GM12878 (cell line): ENCODE data around the gene FAM120A. TPM values are rescaled to one million over a fixed set of nuclear protein-coding genes. Genes with fewer than 3 reads are reported as not detected.

Experiments used
- ATAC-seq: fragments of 200-7000 bp; cut with Tn5 transposase; 3 replicates; pipeline ENCODE4 v1.9.1; 2020; ENCODE audit warnings: mild to moderate bottlenecking, moderate library complexity
- BruUV-seq: library from RNA; stranded (reverse); fragments of 400-500 nt; replicated peaks from 2 replicates; lab custom pipeline; 2021; lab: Mats Ljungman, UMichigan
- CTCF ChIA-PET: fragments of 300-600 bp; sonication (Branson Sonifier 250); formaldehyde crosslinking; extraction: SDS; loops from one replicate; lab custom pipeline; 2021; ENCODE audit warnings: inconsistent platforms; lab: Yijun Ruan, JAX
- POLR2A ChIA-PET: fragments of 350-600 bp; formaldehyde crosslinking; extraction: SDS; loops from one replicate; lab custom pipeline; 2021; ENCODE audit warnings: inconsistent platforms; lab: Charles Lee
- RAD21 ChIA-PET: fragments of 300-600 bp; sonication (Branson Sonifier 250); formaldehyde crosslinking; loops from one replicate; lab custom pipeline; 2023; ENCODE audit warnings: antibody characterized with exemption; ENCODE audit not compliant: unreplicated experiment; lab: Charles Lee
- SMC1A ChIA-PET: fragments of 300-600 bp; sonication (Branson Sonifier 250); formaldehyde crosslinking; loops from one replicate; lab custom pipeline; 2023; ENCODE audit not compliant: unreplicated experiment, uncharacterized antibody; lab: Charles Lee
- DNase-seq: peaks from one replicate; pipeline ENCODE4 v3.0.0-alpha.2; 2011; ENCODE audit warnings: low read depth, low spot score
- FAIRE-seq: peaks from 3 replicates; lab custom pipeline; 2011; peaks lifted over from hg19 to GRCh38; lab: Jason Lieb, UNC
- H2AFZ ChIP-seq: 2 replicates; pipeline ENCODE4 v1.6.0; 2011; ENCODE audit warnings: low read depth, low read length, control low read depth; ENCODE audit not compliant: control insufficient read depth
- H3K27ac ChIP-seq: 2 replicates; pipeline ENCODE4 v1.5.1; 2011; ENCODE audit warnings: control low read depth; ENCODE audit not compliant: control insufficient read depth, insufficient read depth
- H3K27me3 ChIP-seq, 2 experiments: replicated peaks in 1 of 2; 2 replicates each; pipeline versions ENCODE4 v1.6.0 to v1.6.1; 2011; ENCODE audit warnings: low read length in 1 of 2; ENCODE audit not compliant: control insufficient read depth in 2 of 2, insufficient read depth in 2 of 2
- H3K36me3 ChIP-seq, 2 experiments: 2 replicates each; pipeline ENCODE4 v1.5.1; 2011; ENCODE audit warnings: low read length in 1 of 2; ENCODE audit not compliant: control insufficient read depth in 2 of 2, insufficient read depth in 2 of 2
- H3K4me1 ChIP-seq: 2 replicates; pipeline ENCODE4 v1.6.1; 2011; ENCODE audit warnings: mild to moderate bottlenecking, low read length, moderate library complexity, mixed read lengths; ENCODE audit not compliant: control insufficient read depth, insufficient read depth
- H3K4me2 ChIP-seq: 2 replicates; pipeline ENCODE4 v1.6.0; 2011; ENCODE audit warnings: control low read depth; ENCODE audit not compliant: control insufficient read depth, insufficient read depth
- H3K4me3 ChIP-seq: fragments of 200-600 bp; sonication (generic); 2 replicates; pipeline ENCODE4 v1.5.1; 2016
- H3K79me2 ChIP-seq: 2 replicates; pipeline ENCODE4 v1.6.0; 2011; ENCODE audit warnings: low read length; ENCODE audit not compliant: control insufficient read depth, insufficient read depth
- H3K9ac ChIP-seq: 2 replicates; pipeline ENCODE4 v1.8.0; 2011; ENCODE audit warnings: low read length, control low read depth, mixed read lengths; ENCODE audit not compliant: control insufficient read depth, insufficient read depth
- H3K9me3 ChIP-seq: replicated peaks from 3 replicates; pipeline ENCODE4 v1.5.1; 2011; ENCODE audit warnings: mild to moderate bottlenecking, low read length; ENCODE audit not compliant: control insufficient read depth, insufficient read depth
- H4K20me1 ChIP-seq: 2 replicates; pipeline ENCODE4 v1.6.0; 2011; ENCODE audit not compliant: control insufficient read depth, insufficient read depth
- ATF2 ChIP-seq: IDR thresholded peaks from 2 replicates; pipeline ENCODE4 v1.6.1; 2012; ENCODE audit warnings: low read length, inconsistent platforms
- BCL3 ChIP-seq: IDR thresholded peaks from 2 replicates; pipeline ENCODE4 v1.6.1; 2011; ENCODE audit warnings: borderline replicate concordance, low read depth, mild to moderate bottlenecking, moderate library complexity, low read length; ENCODE audit not compliant: insufficient read depth, poor library complexity, severe bottlenecking
- E4F1 ChIP-seq: fragments of 450-650 bp; IDR thresholded peaks from 2 replicates; pipeline ENCODE4 v1.6.1; 2018; ENCODE audit warnings: borderline replicate concordance, mild to moderate bottlenecking; ENCODE audit not compliant: partially characterized antibody
- HDAC2 ChIP-seq: fragments of 200-600 bp; sonication (generic); IDR thresholded peaks from 2 replicates; pipeline ENCODE4 v1.6.1; 2017
- NFIC ChIP-seq: IDR thresholded peaks from 2 replicates; pipeline ENCODE4 v1.6.1; 2012; ENCODE audit warnings: low read depth, mild to moderate bottlenecking, inconsistent platforms, low read length, moderate library complexity
- SMC3 ChIP-seq: IDR thresholded peaks from 2 replicates; pipeline ENCODE4 v1.6.1; 2011; ENCODE audit warnings: low read length, improper control_type of control experiment, borderline replicate concordance
- WGBS: methylation state at CpG from one replicate; pipeline ENCODE4 v1.1.6; 2016; ENCODE audit warnings: low lambda C conversion rate; ENCODE audit not compliant: insufficient replicate concordance, insufficient coverage; ENCODE audit errors: missing lambda C conversion rate; 5-methylcytosine and 5-hydroxymethylcytosine counted together
- in situ Hi-C: fragments of 300-500 bp; cut with MboI; formaldehyde crosslinking; loops from 9 replicates; pipeline ENCODE4 v1.14.3; 2018; ENCODE audit warnings: mixed read lengths
- intact Hi-C: fragments of 100-400 bp; cut with micrococcal nuclease; formaldehyde crosslinking; loops from one replicate; pipeline ENCODE4 v1.14.2; 2022; ENCODE audit not compliant: unreplicated experiment
- polyA plus RNA-seq, 11 experiments: library from polyadenylated mRNA; depleted of rRNA in 4 of 11; unstranded in 6 of 11; stranded (reverse) in 5 of 11; fragments of >200 nt; fragmentation: Nextera tagmentation in 4 of 11; fragmentation: Illumina TruSeq in 1 of 11; extraction: Ambion mirVana in 4 of 11; extraction: Trizol in 1 of 11; gene quantifications; 1 replicate in 1 of 11; 2 replicates in 10 of 11; pipeline versions ENCODE4 v1.2.1 to v1.2.3, GENCODE V29; 2011 to 2016; ENCODE audit warnings: inconsistent platforms in 2 of 11, missing spikeins in 2 of 11, low read depth in 1 of 11
- total RNA-seq, 4 experiments: library from RNA; depleted of rRNA in 3 of 4; stranded (reverse); fragments of >200 nt in 3 of 4; fragmentation: Illumina TruSeq in 1 of 4; extraction: Trizol in 1 of 4; gene quantifications; 2 replicates each; pipeline versions ENCODE4 v1.2.1 to v1.2.3, GENCODE V29; 2013 to 2021

The FAM120A gene
- total and polyA plus RNA-seq, 10 of the 15 experiments (the other 5 are each of a cell fraction or from before 2014, with no cell fraction given), result 13.1 to 89.6 (median 52.5) TPM

GRCh38 chr9:93507768-93508167 lies 56.3 kb downstream of the FAM120A start:
- no peaks in the 10 kb centered on the region; the same call in 1 of the 2 replicates for H4K20me1 ChIP-seq
- ChIA-PET POLR2A (interaction anchor here (0.5 kb wide), 1 partner anchor 67 kb away, joined by 6 read pairs; no protein-coding TSS in a partner anchor), RAD21 (no interaction called here), SMC1A (interaction anchor here (1.2 kb wide), 1 partner anchor 10 kb away, joined by 3 read pairs; no protein-coding TSS in a partner anchor), CTCF (no interaction called here)
- TF ChIP-seq HDAC2, result no peak
- TF ChIP-seq SMC3, result no peak
- no peak for TF ChIP-seq BCL3
- TF ChIP-seq ATF2, result no peak
- TF ChIP-seq NFIC, result no peak
- no peak for TF ChIP-seq E4F1
- H3K79me2 ChIP-seq, result peaks cover 35% of the 10 kb centered on the region
- no peak overlapping the region for H3K27ac ChIP-seq
- in situ Hi-C loops (no loop called here), intact Hi-C loops (no loop called here)
- peaks cover 14% of the 10 kb centered on the region for H3K4me1 ChIP-seq
- H3K9ac ChIP-seq, result no peak overlapping the region
- H3K4me3 ChIP-seq, result no peak overlapping the region
- no peaks in the 10 kb centered on the region for H3K9me3 ChIP-seq
- no TSS peak for BruUV-seq
- WGBS, result 22% methylated on average over 2 of the region's 2 CpGs
- peaks cover 7 to 8% of the 10 kb centered on the region in 2 experiments; a peak in 3 of 4 replicates for H3K36me3 ChIP-seq
- H3K4me2 ChIP-seq, result no peak overlapping the region
- FAIRE-seq (no peak), ATAC-seq (no peak), DNase-seq (no peak)
- H3K27me3 ChIP-seq, result no peaks in the 10 kb centered on the region
- no peak overlapping the region for H2AFZ ChIP-seq
